HUES6 (cell line): Measurements from ENCODE around the gene MCTP1.

Experiments
- H3K27ac ChIP-seq: 2 replicates; pipeline ENCODE4 v1.7.0; 2013; ENCODE audit warnings: low read depth, mild to moderate bottlenecking, low read length, inconsistent platforms
- H3K27me3 ChIP-seq: 2 replicates; pipeline ENCODE4 v1.6.1; 2013; ENCODE audit warnings: low read length; ENCODE audit not compliant: control insufficient read depth, insufficient read depth
- H3K36me3 ChIP-seq: 2 replicates; pipeline ENCODE4 v1.6.1; 2013; ENCODE audit warnings: low read length; ENCODE audit not compliant: control insufficient read depth, insufficient read depth
- H3K4me1 ChIP-seq: 2 replicates; pipeline ENCODE4 v1.6.1; 2013; ENCODE audit warnings: low read length; ENCODE audit not compliant: control insufficient read depth, insufficient read depth
- H3K4me3 ChIP-seq: 2 replicates; pipeline ENCODE4 v1.5.1; 2013; ENCODE audit warnings: low read depth, low read length
- H3K9ac ChIP-seq: one replicate; pipeline ENCODE4 v1.6.1; 2013; ENCODE audit warnings: mild to moderate bottlenecking, low read length
- H3K9me3 ChIP-seq: 2 replicates; pipeline ENCODE4 v1.6.1; 2013; ENCODE audit warnings: low read depth, low read length; ENCODE audit not compliant: control insufficient read depth, insufficient read depth

The MCTP1 gene

GRCh38 chr5:94745786-94746730 lies 538.8 kb downstream of the MCTP1 start:
- Histone ChIP-seq H3K9ac (no peak overlapping the region), H3K27me3 (no peaks in the 10 kb centered on the region), H3K4me1 (no peaks in the 10 kb centered on the region), H3K9me3 (no peaks in the 10 kb centered on the region), H3K27ac (no peak overlapping the region), H3K4me3 (no peak overlapping the region), H3K36me3 (no peaks in the 10 kb centered on the region)

DNA sequence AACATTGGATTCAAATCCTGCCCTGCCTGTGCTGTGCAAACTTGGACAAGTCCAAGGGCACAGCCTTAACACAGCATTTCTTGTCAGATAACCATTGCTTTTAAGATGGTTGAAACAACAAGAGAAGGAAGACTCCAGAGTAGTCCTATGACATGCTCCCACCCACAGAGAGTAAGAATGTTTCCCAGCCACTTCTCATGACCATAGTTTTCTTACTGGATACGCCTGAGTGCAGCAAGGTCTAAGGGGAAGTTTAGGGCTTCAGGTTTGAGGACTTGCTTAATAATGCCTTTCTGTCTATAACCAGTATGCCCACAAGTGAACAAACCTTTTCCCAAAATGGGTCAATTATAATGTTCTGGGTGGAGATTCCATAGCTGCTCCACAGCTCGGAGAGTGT lies 540.0 kb downstream of the MCTP1 start:
- no peak overlapping the region for H3K4me3 ChIP-seq

GRCh38 chr5:94742852-94743251 lies 542.0 kb downstream of the MCTP1 start:
- Histone ChIP-seq H3K27ac (no peak overlapping the region), H3K27me3 (no peaks in the 10 kb centered on the region), H3K4me3 (no peak overlapping the region), H3K36me3 (no peaks in the 10 kb centered on the region), H3K9ac (no peak overlapping the region), H3K9me3 (no peaks in the 10 kb centered on the region), H3K4me1 (peaks cover 10% of the 10 kb centered on the region; the same call in 1 of the 2 replicates)

More for the DNA sequence above, 540.0 kb downstream of the MCTP1 start:
- H3K9ac ChIP-seq: no peak overlapping the region
- no peaks in the 10 kb centered on the region for H3K9me3 ChIP-seq
- H3K27ac ChIP-seq: no peak overlapping the region
- peaks cover 10% of the 10 kb centered on the region; the same call in 1 of the 2 replicates for H3K4me1 ChIP-seq
- H3K27me3 ChIP-seq: no peaks in the 10 kb centered on the region
- no peaks in the 10 kb centered on the region for H3K36me3 ChIP-seq

DNA sequence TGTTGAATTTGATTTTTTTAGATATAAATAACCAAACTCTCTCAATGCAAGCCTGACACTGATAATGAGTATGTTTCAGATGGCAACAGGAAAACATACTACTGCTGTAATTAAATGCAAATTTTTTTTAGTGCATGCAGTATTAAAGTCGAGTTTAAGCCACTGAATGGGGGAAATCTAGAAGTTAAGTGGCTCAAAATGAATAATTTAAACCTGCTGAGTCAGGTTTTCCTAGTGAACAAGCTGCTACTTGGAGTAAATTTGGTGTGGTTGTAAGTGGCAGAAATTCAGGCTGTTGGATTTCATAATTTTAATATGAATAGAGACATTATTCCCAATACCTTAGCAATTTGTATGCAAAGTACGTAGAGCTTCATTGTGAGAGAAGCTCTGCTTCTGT lies 544.6 kb downstream of the MCTP1 start:
- H3K9ac ChIP-seq: no peak overlapping the region
- H3K4me3 ChIP-seq: no peak overlapping the region

DNA sequence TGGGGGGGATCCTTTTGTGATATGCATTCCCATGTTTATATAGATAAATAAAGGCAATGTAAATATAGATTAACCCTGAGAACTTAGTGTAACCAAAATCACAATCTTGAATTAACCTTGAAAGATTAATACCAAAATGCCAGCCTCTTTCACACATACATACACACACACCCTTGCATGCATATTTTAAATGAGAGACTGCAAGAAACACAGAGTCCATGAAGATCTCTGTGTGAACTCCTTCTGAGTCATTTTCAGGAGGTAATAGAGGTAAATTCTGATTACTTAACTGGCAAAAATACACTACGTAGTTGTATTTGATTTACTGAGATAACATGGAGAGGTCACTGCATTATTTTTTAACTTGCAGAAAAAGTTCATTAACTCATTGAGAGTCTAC lies 548.4 kb downstream of the MCTP1 start:
- Histone ChIP-seq H3K9me3 (no peaks in the 10 kb centered on the region), H3K36me3 (no peaks in the 10 kb centered on the region), H3K4me1 (peaks cover 10% of the 10 kb centered on the region; the same call in 1 of the 2 replicates), H3K27me3 (no peaks in the 10 kb centered on the region), H3K4me3 (no peak overlapping the region), H3K9ac (no peak overlapping the region), H3K27ac (no peak overlapping the region)

More for the DNA sequence above, 544.6 kb downstream of the MCTP1 start:
- H3K27ac ChIP-seq: no peak overlapping the region
- peaks cover 10% of the 10 kb centered on the region; the same call in 1 of the 2 replicates for H3K4me1 ChIP-seq
- H3K9me3 ChIP-seq: no peaks in the 10 kb centered on the region
- no peaks in the 10 kb centered on the region for H3K27me3 ChIP-seq
- no peaks in the 10 kb centered on the region for H3K36me3 ChIP-seq

- H3K9me3 ChIP-seq: no peaks in the 10 kb centered on the region
- H3K4me1 ChIP-seq: no peaks in the 10 kb centered on the region
- H3K27ac ChIP-seq: no peak overlapping the region
- no peaks in the 10 kb centered on the region for H3K36me3 ChIP-seq
- no peak overlapping the region for H3K4me3 ChIP-seq
- no peak overlapping the region for H3K9ac ChIP-seq
- H3K27me3 ChIP-seq: no peaks in the 10 kb centered on the region
Observed at GRCh38 chr5:94731471-94731870, 553.4 kb downstream of the MCTP1 start.

- Histone ChIP-seq H3K4me1 (no peaks in the 10 kb centered on the region), H3K27me3 (no peaks in the 10 kb centered on the region), H3K9me3 (no peaks in the 10 kb centered on the region), H3K9ac (no peak overlapping the region), H3K4me3 (no peak overlapping the region), H3K36me3 (no peaks in the 10 kb centered on the region), H3K27ac (no peak overlapping the region)
Observed at GRCh38 chr5:94725142-94725541, 559.8 kb downstream of the MCTP1 start.

GRCh38 chr5:94715768-94716167 lies 569.1 kb downstream of the MCTP1 start:
- Histone ChIP-seq H3K9me3 (no peaks in the 10 kb centered on the region), H3K27me3 (no peaks in the 10 kb centered on the region), H3K4me1 (no peaks in the 10 kb centered on the region), H3K4me3 (no peak overlapping the region), H3K27ac (no peak overlapping the region), H3K36me3 (peaks cover 10% of the 10 kb centered on the region), H3K9ac (no peak overlapping the region)

- Histone ChIP-seq H3K9me3 (no peaks in the 10 kb centered on the region), H3K27ac (no peak overlapping the region), H3K36me3 (peaks cover 19% of the 10 kb centered on the region), H3K4me1 (no peaks in the 10 kb centered on the region), H3K4me3 (no peak overlapping the region), H3K27me3 (no peaks in the 10 kb centered on the region), H3K9ac (no peak overlapping the region)
Observed at GRCh38 chr5:94711785-94712184, 573.1 kb downstream of the MCTP1 start.

- Histone ChIP-seq H3K9ac (no peak overlapping the region), H3K4me1 (no peaks in the 10 kb centered on the region), H3K36me3 (peaks cover 19% of the 10 kb centered on the region), H3K4me3 (no peak overlapping the region), H3K9me3 (no peaks in the 10 kb centered on the region), H3K27me3 (no peaks in the 10 kb centered on the region), H3K27ac (no peak overlapping the region)
Observed at GRCh38 chr5:94709277-94709676, 575.6 kb downstream of the MCTP1 start.

DNA sequence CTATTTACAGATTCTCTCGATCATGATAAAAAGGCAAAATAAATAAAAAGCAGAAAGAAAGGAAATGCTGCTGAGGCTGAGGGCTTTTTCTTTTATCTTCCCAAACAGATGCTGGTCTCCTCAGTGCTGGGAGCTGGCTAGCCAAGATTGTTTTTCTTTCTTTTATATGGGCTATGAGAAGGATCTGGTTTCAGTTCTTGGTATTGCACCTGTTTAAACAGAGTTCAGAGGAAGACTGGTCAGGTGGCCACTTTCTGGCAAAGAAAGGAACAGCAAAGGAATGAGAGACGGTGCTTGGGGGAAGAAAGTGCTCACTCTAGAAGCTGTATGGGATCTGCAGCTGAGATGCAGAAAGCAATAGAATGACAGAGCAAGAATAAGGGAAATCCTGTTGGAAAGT lies 577.5 kb downstream of the MCTP1 start:
- Histone ChIP-seq H3K9ac (no peak overlapping the region), H3K4me1 (no peaks in the 10 kb centered on the region), H3K9me3 (no peaks in the 10 kb centered on the region), H3K4me3 (no peak overlapping the region), H3K36me3 (peaks cover 13% of the 10 kb centered on the region), H3K27me3 (no peaks in the 10 kb centered on the region), H3K27ac (no peak overlapping the region)
